NB4 (cell line): ENCODE data around the gene VAC14.

Experiments used
- DNase-seq: peaks from one replicate; pipeline ENCODE4 v3.0.0; 2010; ENCODE audit warnings: low read depth
- H3K4me3 ChIP-seq: one replicate; pipeline ENCODE4 v1.5.1; 2011; ENCODE audit warnings: mild to moderate bottlenecking, low read depth, low read length, moderate library complexity
- MYC ChIP-seq: IDR thresholded peaks from 2 replicates; pipeline ENCODE4 v1.6.1; 2011; ENCODE audit warnings: low read depth, low read length
- POLR2A ChIP-seq: IDR thresholded peaks from 2 replicates; pipeline ENCODE4 v1.6.1; 2011; ENCODE audit warnings: mild to moderate bottlenecking; ENCODE audit not compliant: insufficient read length; ENCODE audit errors: extremely low read depth
- TF ChIP-seq, protein P1 (sequence below): IDR thresholded peaks from 2 replicates; pipeline ENCODE4 v1.6.1; 2011; ENCODE audit warnings: low read depth, low read length
- TF ChIP-seq, protein P2 (sequence below): IDR thresholded peaks from one replicate; pipeline ENCODE4 v1.5.1; 2012; ENCODE audit warnings: low read depth, low read length

The VAC14 gene

GRCh38 chr16:70713824-70714223 is 87.1 kb downstream of the VAC14 start:
- no peak overlapping the region for H3K4me3 ChIP-seq
- TF ChIP-seq MYC (no peak), POLR2A (no peak)
- TF ChIP-seq, protein P1, sequence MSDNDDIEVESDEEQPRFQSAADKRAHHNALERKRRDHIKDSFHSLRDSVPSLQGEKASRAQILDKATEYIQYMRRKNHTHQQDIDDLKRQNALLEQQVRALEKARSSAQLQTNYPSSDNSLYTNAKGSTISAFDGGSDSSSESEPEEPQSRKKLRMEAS: no peak
- TF ChIP-seq, protein P2, sequence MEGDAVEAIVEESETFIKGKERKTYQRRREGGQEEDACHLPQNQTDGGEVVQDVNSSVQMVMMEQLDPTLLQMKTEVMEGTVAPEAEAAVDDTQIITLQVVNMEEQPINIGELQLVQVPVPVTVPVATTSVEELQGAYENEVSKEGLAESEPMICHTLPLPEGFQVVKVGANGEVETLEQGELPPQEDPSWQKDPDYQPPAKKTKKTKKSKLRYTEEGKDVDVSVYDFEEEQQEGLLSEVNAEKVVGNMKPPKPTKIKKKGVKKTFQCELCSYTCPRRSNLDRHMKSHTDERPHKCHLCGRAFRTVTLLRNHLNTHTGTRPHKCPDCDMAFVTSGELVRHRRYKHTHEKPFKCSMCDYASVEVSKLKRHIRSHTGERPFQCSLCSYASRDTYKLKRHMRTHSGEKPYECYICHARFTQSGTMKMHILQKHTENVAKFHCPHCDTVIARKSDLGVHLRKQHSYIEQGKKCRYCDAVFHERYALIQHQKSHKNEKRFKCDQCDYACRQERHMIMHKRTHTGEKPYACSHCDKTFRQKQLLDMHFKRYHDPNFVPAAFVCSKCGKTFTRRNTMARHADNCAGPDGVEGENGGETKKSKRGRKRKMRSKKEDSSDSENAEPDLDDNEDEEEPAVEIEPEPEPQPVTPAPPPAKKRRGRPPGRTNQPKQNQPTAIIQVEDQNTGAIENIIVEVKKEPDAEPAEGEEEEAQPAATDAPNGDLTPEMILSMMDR: no peak
- no peak for DNase-seq

DNA sequence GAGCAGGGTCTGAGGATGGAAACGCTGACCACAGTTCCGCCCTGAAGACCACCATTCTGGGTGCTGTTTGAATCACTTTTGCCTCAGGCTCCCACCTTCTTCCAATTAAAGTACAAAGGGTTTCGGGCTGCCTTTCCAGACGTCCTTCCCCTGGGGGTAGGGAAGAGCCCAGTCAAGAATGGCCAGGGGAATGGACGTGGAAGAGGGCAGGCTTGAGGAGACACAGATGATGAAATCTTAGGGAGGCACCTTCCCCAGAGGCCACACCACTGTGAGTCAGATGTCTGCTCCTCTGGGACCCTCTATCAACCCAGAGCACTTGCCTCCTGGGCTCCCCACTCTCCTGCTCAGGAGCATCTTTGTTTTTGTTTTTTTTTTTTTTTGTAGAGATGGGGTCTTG is 87.6 kb downstream of the VAC14 start:
- no peak overlapping the region for H3K4me3 ChIP-seq
- DNase-seq: peak; percentile 89
- TF ChIP-seq, protein P2: no peak
- TF ChIP-seq POLR2A: no peak
- TF ChIP-seq, protein P1: no peak

GRCh38 chr16:70712942-70713341 is 88.0 kb downstream of the VAC14 start:
- no peak overlapping the region for H3K4me3 ChIP-seq
- DNase-seq: peak; percentile 55
- TF ChIP-seq, protein P2: no peak
- TF ChIP-seq MYC: no peak
- no peak for TF ChIP-seq POLR2A
- TF ChIP-seq, protein P1: no peak

GRCh38 chr16:70712359-70712758 is 88.6 kb downstream of the VAC14 start:
- H3K4me3 ChIP-seq: no peak overlapping the region
- DNase-seq: no peak
- TF ChIP-seq MYC: no peak
- TF ChIP-seq, protein P1: no peak
- TF ChIP-seq POLR2A: no peak
- TF ChIP-seq, protein P2: no peak

GRCh38 chr16:70711211-70712031 is 89.5 kb downstream of the VAC14 start:
- no peak for TF ChIP-seq MYC
- TF ChIP-seq POLR2A: no peak
- TF ChIP-seq, protein P2: no peak
- TF ChIP-seq, protein P1: no peak
- DNase-seq: no peak
- no peak overlapping the region for H3K4me3 ChIP-seq
